IPS DF 4.7 (cell line): ENCODE data around the gene EPG5.

Source experiments
- DNase-seq: peaks from one replicate; pipeline ENCODE4 v3.0.0-alpha.2; 2013; ENCODE audit warnings: low spot score; ENCODE audit errors: extremely low read depth

EPG5 gene

GRCh38 chr18:45806226-45806625 lies 160.9 kb downstream of the EPG5 start:
- no peak for DNase-seq

GRCh38 chr18:45805551-45805950 lies 161.6 kb downstream of the EPG5 start:
- no peak for DNase-seq

- DNase-seq: no peak
Observed at GRCh38 chr18:45802814-45803492, 164.2 kb downstream of the EPG5 start.

- no peak for DNase-seq
Observed at GRCh38 chr18:45801416-45802004, 165.6 kb downstream of the EPG5 start.
